Tibial nerve (tissue), 3 donors: ENCODE results near the gene PLB1.

Experiments used
- POLR2A ChIP-seq, 2 donors: fragments of 450-650 bp; IDR thresholded peaks; one replicate each; pipeline ENCODE4 v1.6.1; 2017; ENCODE audit warnings: antibody characterized with exemption in 2 of 2, mild to moderate bottlenecking in 2 of 2, moderate library complexity in 2 of 2
- TF ChIP-seq, protein P1 (sequence below), 5 experiments: fragments of 200-600 bp in 3 of 5; fragments of 450-650 bp in 2 of 5; sonication (generic) in 3 of 5; IDR thresholded peaks; one replicate each; pipeline ENCODE4 v1.5.1; 2016 to 2019; ENCODE audit warnings: antibody characterized with exemption in 5 of 5, mild to moderate bottlenecking in 3 of 5, moderate library complexity in 2 of 5

GRCh38 chr2:28678175-28678855 lies 182.5 kb downstream of the PLB1 start:
- TF ChIP-seq, protein P1, sequence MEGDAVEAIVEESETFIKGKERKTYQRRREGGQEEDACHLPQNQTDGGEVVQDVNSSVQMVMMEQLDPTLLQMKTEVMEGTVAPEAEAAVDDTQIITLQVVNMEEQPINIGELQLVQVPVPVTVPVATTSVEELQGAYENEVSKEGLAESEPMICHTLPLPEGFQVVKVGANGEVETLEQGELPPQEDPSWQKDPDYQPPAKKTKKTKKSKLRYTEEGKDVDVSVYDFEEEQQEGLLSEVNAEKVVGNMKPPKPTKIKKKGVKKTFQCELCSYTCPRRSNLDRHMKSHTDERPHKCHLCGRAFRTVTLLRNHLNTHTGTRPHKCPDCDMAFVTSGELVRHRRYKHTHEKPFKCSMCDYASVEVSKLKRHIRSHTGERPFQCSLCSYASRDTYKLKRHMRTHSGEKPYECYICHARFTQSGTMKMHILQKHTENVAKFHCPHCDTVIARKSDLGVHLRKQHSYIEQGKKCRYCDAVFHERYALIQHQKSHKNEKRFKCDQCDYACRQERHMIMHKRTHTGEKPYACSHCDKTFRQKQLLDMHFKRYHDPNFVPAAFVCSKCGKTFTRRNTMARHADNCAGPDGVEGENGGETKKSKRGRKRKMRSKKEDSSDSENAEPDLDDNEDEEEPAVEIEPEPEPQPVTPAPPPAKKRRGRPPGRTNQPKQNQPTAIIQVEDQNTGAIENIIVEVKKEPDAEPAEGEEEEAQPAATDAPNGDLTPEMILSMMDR (IDR thresholded peaks at IDR 0.05): no peak
- TF ChIP-seq POLR2A (IDR thresholded peaks at IDR 0.05): no peak
